GM12875 (cell line): ENCODE measurements around the gene CPAMD8.

Experiments used
- H3K4me3 ChIP-seq: one replicate; pipeline ENCODE4 v1.5.1; 2011; ENCODE audit warnings: low read depth, low read length, control low read depth
- CTCF ChIP-seq: IDR thresholded peaks from 2 replicates; pipeline ENCODE4 v1.5.1; 2011; ENCODE audit warnings: low read depth, mild to moderate bottlenecking, control low read depth, inconsistent platforms, low read length, moderate library complexity, borderline replicate concordance; ENCODE audit not compliant: insufficient read depth

CPAMD8 gene

GRCh38 chr19:16897029-16897855, 129.4 kb downstream of the CPAMD8 start:
- H3K4me3 ChIP-seq, result peak overlapping the region; percentile 54
- no peak for TF ChIP-seq CTCF

GRCh38 chr19:16896146-16897028, 130.2 kb downstream of the CPAMD8 start:
- H3K4me3 ChIP-seq, result peak overlapping the region; percentile 36
- TF ChIP-seq CTCF, result no peak

- H3K4me3 ChIP-seq, result no peak overlapping the region
- TF ChIP-seq CTCF, result no peak
Measured at GRCh38 chr19:16895467-16896145, 131.0 kb downstream of the CPAMD8 start.

GRCh38 chr19:16894080-16894479, 132.5 kb downstream of the CPAMD8 start:
- H3K4me3 ChIP-seq, result no peak overlapping the region
- no peak for TF ChIP-seq CTCF

- TF ChIP-seq CTCF, result no peak
- no peak overlapping the region for H3K4me3 ChIP-seq
Measured at GRCh38 chr19:16893686-16893989, 133.0 kb downstream of the CPAMD8 start.

- TF ChIP-seq CTCF, result no peak
- H3K4me3 ChIP-seq, result no peak overlapping the region
Measured at GRCh38 chr19:16892868-16893685, 133.5 kb downstream of the CPAMD8 start.
